ENCODE data around the gene SLC2A11.
A peak's percentile ranks its signal among the peaks of the same experiment; 100 is the strongest.
"Not testable (repeated sequence)": the region's sequence is repeated elsewhere in the genome, so short reads cannot be mapped to it uniquely, and the experiment has no call there.

The SLC2A11 gene

GRCh38 chr22:23910496-23911190 is 53.0 kb downstream of the SLC2A11 start:
- DNase-seq, result no peak

- no peak for DNase-seq
Measured at GRCh38 chr22:23911318-23911980, 53.8 kb downstream of the SLC2A11 start.

GRCh38 chr22:23912293-23912903 is 54.7 kb downstream of the SLC2A11 start:
- no peak for DNase-seq

DNA sequence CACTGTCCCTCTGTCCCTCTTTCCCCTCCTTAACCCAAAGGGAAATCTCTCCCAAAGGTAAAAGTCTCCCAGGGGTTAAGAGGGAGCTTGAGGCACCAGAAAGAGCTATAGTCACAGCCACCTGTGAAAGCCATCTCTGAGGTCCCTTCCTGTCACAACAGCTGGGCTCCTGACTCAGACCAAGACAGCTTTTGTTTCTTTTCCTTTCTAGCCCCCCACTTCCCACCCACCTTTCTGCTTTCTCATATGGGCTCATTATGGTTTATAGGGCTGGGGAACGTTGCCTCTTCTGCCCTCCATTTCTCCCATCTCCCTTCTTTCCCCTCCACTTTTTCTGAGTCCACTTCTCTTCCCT is 55.6 kb downstream of the SLC2A11 start:
- no peak for DNase-seq

GRCh38 chr22:23913661-23914353 is 56.1 kb downstream of the SLC2A11 start:
- DNase-seq, result peak; percentile 92

DNA sequence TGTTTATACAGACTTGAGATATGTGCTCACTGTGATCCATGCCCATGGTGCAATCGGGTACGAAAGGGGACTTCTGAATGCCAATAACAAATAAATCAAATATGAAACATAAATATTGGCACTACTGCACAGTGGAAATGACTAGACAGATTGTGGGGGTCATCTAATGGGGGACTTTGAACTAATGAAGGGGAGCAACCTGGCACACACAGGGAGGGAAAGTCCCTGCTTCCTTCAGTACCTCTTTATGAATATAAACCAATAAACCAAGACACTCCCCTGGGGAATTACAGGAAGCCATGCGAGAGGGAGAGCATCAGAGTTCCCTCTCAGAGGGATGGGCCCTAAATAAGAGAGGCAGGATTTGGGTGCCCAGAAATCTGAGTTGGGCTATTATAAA is 57.6 kb downstream of the SLC2A11 start:
- no peak for DNase-seq

- DNase-seq, result not testable (repeated sequence)
Measured at GRCh38 chr22:23920267-23920611, 62.6 kb downstream of the SLC2A11 start.

DNA sequence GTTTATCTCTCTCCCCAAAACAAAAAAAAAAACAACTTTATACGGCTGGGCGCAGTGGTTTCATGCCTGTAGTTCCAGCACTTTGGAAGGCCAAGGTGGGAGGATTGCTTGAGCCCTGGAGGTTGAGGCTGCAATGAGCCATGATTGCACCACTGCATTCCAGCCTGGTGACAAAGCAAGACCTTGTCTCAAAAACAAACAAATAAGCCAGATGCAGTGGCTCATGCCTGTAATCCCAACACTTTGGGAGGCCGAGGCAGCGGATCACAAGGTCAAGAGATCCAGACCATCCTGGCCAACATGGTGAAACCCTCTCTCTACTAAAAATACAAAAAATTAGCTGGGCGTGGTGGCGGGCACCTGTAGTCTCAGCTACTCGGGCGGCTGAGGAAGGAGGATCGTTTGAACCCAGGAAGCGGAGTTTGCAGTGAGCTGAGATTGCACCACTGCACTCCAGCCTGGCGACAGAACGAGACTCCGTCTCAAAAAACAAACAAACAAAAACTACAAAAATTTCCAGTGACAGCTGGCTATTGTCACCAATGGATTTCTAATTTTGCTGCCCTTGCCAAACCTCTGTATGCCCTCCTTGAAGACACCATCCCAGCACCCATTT is 64.0 kb downstream of the SLC2A11 start:
- not testable (repeated sequence) for DNase-seq

DNA sequence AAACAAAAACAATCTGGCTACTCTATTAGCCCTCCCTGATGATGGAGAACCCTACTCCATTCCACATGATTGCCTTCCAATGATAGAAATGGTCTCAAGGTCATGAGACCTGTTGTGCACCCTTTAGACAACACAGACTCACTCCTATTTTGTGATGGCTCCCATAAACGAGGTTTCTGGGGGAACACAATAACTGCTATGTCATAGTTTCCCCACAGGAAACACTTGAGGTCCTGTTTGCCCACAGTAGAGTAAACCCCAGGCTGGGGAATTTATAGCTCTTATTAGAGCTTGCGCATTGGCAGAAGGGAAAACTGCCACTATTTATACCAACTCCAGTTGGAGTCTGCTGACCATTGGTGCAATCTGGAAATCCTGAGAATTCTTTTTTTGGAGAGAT is 65.2 kb downstream of the SLC2A11 start:
- DNase-seq, result no peak

DNA sequence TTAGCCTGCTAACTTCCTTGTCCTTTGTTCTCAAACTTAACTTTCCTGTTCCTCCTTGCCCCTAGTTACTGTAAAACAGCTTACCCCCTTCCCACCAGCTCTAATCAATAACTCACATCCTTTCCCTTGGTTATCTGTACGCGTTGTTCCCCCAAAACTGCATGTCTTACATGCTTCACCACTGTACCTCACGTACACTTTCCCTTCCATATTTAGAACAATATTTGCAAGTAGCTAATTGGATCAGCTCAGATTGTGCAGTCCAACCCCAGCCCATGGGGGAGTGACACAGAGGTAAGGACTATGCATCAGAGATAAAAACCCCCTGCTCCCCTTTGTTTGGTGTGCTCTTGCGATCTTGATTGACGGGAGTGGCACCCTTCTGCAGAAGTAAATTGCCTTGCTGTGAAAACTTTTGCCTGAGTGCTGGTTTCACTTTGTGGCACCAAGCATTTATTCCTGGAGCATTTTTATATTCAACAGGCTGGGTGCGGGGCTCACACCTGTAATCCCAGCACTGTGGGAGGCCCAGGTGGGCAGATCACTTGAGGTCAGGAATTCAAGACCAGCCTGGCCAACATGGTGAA is 67.4 kb downstream of the SLC2A11 start:
- DNase-seq, result no peak

DNA sequence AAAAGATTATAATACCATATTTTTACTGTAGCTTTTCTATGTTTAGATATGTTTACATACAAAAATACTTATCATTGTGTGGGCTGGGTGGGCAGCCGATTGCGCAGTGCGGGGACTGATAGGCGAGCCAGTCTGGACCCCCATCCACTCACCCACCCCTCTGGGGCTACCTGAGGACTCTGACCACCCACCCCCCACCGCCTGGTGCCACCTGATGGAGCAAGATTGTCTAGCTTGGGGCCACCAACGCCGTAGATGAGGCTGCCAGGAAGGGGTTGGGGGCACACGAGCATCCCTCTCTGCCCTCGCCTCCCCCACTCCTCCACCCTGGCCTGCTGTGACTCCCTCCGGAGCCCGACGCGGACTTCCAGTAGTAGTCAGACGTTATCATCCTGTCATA is 68.9 kb downstream of the SLC2A11 start:
- DNase-seq, result no peak
